ENCODE data around the gene EPYC.

EPYC gene, protein sequence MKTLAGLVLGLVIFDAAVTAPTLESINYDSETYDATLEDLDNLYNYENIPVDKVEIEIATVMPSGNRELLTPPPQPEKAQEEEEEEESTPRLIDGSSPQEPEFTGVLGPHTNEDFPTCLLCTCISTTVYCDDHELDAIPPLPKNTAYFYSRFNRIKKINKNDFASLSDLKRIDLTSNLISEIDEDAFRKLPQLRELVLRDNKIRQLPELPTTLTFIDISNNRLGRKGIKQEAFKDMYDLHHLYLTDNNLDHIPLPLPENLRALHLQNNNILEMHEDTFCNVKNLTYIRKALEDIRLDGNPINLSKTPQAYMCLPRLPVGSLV

DNA sequence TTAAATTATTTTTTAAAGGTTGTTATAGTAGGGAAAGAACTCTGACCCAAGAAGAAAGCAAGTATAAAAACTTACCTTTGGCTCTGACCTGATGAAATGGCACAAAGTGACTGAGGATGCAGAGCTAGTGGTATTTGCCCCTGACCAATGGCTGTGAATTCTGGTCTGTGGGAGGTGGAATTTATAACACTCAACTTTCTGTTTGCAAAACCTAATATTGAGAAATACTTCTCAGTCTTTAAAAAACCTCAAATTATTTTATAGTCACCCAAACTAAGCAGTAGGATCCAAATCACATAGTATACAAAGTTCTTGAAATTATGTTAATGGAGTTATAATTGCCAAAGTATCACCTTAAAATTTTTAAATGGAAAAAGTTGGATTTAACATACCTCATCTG lies at the start of gene EPYC:
Gene EPYC (minus strand): TSS at position 101 of the 400 bp plus-strand sequence. CDS start 2,407 bp downstream, outside the sequence.
- DNase-seq (ENCODE audit: low read depth) = no peak

DNA sequence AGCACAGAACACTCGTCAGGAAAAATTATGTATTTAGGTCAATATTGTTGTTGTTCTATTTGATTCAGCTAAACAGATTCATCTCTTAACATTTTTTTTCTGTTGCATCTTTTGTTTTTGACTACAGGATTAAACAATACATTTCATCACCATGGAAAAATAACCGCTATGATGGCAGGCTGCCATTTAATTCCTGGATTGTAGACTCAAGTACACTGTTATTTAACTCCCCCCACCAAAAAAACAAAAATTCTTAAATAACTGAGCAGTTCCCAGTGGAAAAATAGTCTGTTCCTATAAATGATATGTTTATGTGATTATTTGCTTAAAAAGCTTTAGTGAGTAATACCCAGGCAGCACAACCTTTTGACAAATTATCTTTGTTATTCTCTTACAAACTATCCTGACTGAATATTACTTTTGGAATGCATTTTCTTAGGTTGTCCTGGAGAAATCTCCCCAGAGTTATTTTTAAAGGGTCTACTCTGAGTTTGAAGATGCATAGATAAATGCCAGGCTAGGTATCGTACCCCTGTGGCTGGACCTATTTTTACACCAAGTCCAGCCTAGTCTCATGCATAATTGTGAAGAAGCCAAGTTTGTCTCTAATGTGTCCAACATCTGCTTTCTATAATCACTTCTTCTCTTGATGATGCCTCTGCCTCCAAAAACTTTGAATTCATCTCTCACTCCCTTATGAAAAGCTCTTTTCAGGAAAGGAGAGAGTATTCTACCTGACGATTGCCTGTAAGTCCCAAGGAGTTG lies 49.4 kb upstream of the EPYC start:
- DNase-seq (ENCODE audit: low read depth) = peak; percentile 13

DNA sequence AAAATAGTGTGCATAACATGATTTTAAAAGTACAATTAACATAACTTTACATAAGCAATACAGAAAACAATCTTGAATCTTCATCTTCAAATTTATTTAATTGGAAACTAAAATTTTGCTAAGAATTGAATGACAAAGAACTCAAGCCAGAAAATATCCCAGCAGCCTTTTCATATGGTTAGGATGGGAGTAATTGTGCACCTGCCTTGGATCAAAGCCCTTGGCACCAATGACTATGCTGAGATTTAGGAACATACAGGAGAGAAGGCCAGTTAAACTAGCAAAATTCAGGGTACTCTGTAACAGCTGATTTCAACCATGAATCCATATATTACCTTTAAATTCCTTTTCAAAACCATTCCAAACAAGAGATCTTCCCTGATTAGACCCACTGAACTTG lies 47.3 kb upstream of the EPYC start:
- no peak for DNase-seq (ENCODE audit: low read depth)

DNA sequence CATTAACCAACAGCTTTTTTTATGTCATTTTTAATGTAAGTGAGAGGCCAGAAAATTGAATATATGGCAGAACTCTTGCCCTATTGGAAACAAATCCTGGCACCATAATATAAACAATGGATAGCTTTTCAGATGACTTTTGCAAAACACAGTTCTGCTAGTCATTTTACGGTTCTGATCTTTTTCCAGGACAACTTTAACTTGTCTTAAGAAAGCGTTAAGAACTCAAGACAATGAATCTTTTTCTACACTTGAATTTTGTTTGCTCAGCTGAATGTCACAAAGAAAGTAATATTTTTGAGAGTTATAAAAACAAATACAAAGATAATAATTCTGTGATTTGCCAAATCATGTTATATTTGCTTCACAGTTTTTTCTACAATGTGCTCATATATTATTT lies 39.8 kb upstream of the EPYC start:
- DNase-seq (ENCODE audit: low read depth) = no peak

DNA sequence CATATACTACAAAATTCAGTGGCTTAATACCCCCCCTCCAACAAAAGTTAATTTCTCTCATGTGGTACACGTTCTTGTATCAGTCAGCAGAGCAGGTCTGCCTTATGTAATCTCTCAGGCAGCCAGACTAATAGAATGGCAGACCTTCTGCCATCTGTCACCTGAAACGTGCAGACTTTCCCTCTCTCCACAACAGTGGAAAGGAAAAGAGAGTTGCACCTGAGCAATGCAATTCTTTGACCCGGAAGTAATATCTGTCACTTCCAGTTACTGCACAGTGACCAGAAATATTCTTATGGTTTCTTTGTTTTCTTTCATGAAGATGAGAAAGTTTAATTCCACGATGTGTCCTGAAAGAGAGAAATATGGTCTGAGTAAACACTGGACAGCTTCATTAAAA lies 38.6 kb upstream of the EPYC start:
- DNase-seq (ENCODE audit: low read depth) = no peak

DNA sequence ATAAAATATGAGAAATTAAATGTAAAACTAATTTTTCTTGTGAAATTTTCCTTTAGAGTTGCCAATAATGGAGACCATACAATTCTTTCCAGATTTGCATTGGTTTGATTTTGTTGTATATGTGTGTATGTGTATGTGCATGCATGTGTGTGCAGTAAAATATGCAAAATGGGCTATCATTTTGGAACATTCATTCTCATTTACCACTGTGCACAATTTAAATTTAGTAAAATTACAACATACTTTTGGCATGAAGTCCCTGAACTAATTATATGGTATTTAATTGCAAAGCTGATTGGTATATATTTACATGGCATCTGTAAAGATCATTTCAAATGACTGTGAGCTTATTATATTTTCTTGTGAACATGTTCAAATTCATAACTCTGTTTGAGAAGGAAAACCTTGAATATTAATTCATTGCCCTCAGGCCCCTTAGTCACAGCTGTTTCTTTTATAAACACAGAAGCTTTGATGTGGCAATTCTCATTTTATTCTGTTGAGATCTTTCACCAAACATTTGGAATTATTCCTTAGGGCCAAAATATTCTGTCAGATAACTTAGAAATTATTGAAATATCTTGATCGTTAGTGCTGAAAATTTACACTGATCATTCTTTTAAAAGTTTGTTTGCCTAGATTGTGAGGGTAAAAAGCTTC lies 35.5 kb upstream of the EPYC start:
- no peak for DNase-seq (ENCODE audit: low read depth)

DNA sequence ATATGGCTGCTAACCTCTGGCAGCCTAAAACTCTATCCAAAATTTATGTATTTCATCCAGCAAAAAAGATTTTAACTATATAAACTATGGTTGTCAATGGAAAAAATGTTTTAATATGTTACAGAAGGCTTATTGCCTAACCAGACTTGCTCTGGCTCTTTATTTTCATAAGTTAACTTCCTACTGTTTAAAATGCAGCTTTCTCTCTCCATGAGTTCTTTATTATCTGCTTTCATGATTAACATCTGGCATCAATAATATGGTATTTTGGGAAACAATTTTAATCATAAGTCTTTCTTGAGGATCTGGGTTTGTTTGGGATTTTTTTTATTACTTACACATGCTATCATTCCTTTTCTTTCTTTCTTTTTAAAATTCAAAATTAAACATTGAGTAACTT lies 32.5 kb upstream of the EPYC start:
- no peak for DNase-seq (ENCODE audit: low read depth)

DNA sequence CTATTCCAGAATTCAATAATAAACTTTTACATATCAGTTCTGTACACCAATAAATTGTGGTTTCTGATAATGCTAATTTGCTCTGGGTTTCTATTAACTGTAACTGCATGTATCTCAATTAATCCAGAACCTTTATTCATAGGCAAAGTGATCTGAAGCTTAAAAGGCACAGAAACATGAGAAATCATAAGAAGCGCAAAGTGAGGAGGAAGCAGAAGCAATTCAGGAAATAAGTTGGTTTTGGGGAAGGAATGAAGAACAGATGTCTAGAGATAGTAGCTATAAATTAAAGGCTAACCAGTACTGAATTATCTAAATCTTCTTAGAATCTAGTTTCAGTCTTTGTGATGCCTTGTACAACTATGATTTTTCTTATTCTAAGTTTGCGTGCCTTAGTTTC lies 28.5 kb upstream of the EPYC start:
- DNase-seq (ENCODE audit: low read depth) = no peak

DNA sequence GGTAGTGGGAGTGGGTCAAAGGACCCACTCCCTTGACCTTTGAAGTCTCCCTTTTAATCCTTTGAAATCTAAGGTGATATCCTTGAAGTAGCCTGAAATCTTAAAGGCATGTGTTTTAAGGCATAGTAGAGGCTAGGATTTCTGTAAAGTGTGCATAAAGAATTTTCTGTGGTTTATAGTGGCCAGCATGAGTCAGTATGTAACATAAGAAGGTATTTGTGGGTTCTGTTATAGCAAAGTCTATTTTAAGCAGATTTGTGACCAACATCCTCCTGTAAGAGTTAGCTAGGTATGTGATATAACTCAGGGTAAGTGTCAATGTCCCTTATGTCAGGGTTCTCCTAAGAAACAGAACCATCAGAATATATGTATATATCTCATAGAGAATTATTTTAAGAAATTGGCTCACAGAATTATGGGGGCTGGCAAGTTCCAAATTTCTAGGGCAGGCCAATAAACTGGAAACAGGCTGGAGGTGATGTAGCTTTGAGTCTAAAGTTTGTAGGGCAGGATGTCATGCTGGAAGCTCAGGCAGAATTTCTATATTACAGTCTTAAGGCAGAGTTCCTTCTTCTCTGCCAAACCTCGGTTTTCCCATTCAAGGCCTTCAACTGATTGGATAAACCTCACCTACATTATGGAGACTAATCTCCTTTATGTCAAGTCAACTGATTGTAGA lies 18.7 kb upstream of the EPYC start:
- peak; percentile 58 for DNase-seq (ENCODE audit: low read depth)

DNA sequence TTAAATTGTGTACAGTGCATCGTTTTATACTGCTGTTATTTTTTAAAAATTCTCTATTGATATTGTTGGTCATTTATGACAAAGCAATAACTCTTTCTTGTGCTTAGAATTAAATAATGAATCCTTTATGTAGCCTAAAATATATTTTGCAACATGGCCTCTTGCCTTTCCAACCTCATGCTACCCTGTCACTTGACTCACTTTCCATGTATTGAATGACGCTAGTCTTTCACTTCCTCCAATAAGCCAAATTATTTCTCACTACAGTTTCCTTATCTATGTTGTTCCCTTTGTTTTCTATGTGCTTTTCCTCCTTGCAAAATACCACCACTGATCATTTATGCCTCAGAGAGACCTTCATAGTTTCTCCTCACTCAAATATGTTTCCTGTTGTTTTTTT lies 16.3 kb upstream of the EPYC start:
- DNase-seq (ENCODE audit: low read depth) = no peak

DNA sequence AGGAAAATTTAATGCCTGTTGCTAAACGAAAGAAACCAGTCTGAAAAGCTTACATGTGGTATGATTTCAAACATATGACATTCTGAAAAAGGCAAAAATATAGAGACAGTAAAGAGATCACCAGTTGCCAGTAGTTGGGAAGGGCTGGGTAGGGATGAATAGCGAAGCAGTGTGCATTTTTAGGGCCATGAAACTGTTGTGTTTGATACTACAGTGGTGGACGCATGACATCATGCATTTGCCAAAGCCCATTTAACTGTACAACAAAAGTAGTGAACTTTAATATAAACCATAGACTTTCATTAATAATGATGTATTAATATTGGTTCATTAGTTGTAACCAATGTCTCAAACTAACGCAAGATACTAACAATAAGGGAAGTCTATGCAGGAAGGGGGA lies 14.7 kb upstream of the EPYC start:
- no peak for DNase-seq (ENCODE audit: low read depth)

DNA sequence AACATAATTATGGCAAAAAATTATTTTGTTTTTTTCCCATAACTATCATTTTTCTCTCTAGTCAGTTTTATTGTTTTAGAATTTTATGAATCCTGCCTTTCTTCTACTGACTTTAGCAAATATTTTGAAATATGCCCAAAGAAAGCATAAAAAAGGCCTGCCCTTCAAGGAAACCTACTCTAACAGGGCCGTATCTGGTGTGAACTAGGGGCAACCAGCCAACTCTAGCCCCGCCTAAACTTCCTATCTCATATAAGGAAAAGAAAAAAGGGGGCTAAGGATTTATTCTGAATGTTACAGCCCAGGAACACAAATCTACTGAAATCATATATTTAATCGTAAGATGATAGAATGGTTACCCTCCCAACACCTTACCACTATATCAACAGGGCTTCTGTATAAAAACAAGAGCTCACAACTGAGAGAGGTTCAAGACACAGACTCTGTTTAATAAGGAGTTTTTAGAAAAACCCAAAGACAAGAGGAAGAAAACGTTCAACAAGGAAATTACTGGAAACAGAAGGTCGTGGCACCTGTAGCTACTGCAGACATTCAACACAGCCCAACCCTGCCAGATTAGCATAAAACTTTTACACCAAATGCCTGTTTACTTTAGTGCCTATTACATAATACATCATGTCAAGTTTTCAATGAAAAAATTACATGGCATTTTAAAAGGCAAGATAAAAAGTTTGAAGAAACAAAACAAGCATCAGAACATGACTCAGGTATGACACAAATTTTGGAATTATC lies 12.9 kb upstream of the EPYC start:
- no peak for DNase-seq (ENCODE audit: low read depth)

DNA sequence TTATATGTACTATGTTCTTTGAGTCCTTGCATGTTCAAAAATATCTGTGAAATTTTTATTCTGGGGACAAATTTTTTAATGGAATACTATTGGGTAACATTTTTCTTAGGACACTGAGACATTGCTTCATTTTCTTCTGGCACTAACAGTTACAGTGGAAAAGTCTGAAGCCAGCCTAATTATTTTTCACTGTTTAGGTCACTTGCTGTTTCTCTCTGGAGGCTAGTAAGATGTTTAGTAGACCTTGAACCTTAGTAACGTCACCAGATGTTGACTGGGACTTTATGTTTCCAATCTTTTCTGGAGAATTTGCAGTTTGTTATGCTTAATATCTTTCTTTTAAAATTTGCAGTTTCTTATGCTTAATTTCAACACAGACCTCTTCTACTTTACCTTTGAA lies 12.3 kb upstream of the EPYC start:
- DNase-seq (ENCODE audit: low read depth) = no peak

DNA sequence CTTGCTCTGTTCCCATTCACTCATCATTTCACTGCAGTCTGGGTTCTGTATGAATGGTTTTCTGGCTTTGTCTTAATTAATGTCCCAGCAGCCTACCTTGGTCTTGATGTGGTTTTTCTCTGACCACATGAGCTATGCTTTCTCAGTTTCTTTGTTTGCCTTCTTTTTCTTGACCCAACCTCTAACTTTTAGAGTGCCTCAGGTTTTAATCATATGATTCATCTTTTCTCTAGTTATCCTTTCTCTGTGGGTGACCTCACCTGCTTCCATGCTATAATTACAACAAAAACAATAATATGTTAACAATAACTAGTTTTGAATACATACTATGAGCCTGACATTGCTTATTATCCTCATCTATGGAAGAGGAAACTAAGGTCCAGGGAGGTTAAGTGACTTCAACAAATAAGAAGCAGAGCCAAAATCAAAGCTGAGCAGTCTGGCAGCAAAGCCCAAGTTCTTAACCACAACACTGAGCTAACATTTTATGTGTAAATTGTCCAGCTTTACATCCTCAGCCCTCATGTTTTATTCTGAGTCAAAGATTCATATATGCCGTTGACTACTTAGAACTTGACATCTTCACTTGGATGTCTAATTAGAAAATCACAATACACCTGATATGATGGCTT lies 4.7 kb upstream of the EPYC start:
- DNase-seq (ENCODE audit: low read depth) = no peak

DNA sequence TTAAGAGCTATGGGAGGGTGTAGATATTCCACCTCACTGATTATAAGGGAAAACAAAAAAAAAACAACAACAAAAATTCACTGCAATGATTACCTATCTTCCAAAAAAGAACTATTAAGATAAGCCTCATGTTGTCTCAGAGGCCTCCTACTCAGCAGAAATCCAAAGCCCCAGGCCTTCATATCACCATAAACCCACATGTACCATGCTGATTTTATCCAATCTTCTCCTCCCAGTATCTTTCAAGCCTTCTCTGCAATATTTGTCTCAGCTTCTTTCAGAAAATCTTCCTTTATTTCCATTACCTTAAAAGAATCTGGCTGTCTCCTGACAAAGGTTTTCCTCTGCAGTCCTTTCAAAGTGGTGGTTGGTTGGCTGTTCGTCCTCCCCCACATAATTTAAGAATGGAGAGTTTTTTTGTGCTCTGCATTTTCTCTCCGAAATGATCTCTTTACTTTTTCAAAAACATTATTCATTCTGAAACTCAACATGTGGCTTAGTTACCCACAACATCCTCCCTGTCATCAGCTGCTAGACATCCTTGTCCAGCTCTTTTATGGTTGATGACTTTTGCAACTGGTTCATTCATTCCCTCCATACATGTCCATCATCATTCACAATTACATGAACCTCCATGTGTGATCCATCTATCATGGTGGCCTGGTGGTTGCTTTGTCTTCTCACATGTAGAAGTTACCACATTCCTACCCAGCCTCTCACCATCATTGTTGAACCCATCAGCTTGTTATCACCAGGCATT lies 2.9 kb upstream of the EPYC start:
- DNase-seq (ENCODE audit: low read depth) = no peak

DNA sequence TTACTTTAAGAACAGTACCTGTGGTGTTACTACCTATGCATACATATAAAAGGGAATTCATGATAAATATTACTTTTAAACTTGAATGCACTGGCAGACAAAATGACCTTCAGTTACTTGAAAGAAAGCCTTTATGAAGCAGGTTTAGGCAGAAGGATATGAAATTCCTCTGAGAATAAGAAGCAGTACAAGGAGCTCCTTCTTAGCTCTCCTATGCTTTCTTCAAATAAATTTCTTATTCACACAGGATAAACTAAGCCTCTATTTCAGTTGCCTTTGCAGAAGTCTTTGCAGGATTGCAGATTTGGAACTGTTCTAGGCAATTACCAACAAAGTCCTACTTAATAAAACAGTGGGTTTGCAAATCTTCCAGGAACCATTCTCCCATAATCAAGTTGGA lies 1.0 kb downstream of the EPYC start:
- no peak for DNase-seq (ENCODE audit: low read depth)

DNA sequence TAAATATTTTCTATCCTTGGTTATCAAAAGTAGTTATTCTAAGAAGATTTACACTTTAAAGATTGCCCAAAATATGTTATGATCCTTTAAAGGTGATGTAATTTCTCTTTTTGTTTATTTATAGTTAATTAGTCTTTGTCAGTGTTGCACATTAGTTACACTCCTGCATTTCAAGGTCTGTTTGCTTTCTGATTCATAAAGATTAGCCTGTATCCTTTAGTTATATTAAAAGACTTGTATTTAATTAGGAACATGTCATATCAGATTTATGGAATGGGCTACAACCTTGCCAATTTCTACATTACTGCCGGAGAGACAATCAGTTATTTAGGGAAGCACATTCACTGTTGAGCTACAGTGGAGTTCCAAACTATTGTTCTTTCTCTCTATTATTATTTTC lies 3.5 kb downstream of the EPYC start:
- DNase-seq (ENCODE audit: low read depth) = no peak

DNA sequence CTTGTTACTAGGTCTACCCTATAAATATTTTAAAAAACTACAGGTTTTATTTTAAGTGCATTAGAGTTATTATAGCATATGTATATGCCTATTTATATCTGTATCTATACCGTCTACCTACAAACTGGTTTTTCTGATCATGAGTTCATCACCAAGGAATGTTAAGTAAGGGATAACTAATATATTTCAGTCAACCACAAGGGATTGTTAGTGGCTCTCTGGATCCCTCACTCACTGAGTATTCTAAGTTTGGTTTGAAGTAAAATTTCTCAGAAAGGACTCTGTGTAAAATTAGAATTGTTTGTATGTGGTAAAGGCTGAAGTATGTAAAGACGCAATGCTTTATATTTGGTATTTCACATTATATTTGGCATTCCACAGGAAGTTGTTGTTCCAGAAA lies 4.8 kb downstream of the EPYC start:
- DNase-seq (ENCODE audit: low read depth) = peak; percentile 50

DNA sequence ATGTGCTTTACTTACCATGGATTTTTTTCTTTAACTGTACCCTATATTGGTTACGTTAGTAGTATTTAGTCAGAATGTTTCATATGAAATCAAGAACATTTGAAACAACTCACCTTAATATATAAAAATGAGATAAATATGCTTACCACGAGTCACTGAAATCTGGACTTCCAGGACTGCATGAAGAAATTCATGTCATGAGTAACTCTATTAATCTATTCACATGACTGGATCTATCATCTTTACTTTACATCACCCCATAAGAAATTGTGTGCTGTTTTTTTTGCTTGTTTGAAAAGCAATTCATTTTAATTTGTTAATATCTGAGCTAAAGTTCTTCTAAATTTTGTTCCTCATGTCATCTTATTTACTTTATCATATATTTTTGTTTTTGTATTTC lies 5.2 kb downstream of the EPYC start:
- peak; percentile 26 for DNase-seq (ENCODE audit: low read depth)

DNA sequence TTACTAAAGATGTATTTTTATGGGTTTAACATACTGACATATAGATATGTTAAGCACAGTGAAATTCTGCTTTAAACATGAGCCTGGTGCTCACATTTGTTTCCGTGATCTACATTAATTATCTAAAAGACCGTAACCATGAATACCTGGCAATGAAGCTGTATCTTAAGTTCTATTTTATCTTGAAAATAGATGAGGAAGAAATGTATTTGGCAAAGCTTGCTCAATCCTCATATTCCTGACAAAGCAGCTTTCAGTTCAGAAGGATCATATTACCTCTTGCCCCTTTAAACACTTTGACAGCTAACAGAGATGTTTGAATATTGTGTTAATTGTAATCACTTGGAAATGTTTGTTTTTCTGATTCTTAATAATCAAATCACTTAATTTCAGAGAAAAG lies 9.8 kb downstream of the EPYC start:
- DNase-seq (ENCODE audit: low read depth) = no peak
